Smooth muscle cell (in vitro differentiated cells): Measurements from ENCODE around the gene PRELID1. TPM values are rescaled to one million over a fixed set of nuclear protein-coding genes. Genes with fewer than 3 reads are reported as not detected.

Source experiments
- DNase-seq: peaks from one replicate; lab custom pipeline; 2025; ENCODE audit not compliant: unreplicated experiment; lab: John Stamatoyannopoulos, UW
- H2AFZ ChIP-seq: fragments of 200-600 bp; sonication (generic); 2 replicates; pipeline ENCODE4 v1.6.0; 2016; ENCODE audit warnings: antibody characterized with exemption, low read depth, mild to moderate bottlenecking
- H3F3A ChIP-seq: fragments of 200-600 bp; sonication (generic); 2 replicates; pipeline ENCODE4 v1.6.0; 2017; ENCODE audit warnings: antibody characterized with exemption, low read depth
- H3K27ac ChIP-seq: fragments of 200-600 bp; sonication (generic); 2 replicates; pipeline ENCODE4 v1.5.1; 2016; ENCODE audit warnings: low read depth, mild to moderate bottlenecking
- H3K27me3 ChIP-seq: fragments of 200-600 bp; sonication (generic); 2 replicates; pipeline ENCODE4 v1.6.1; 2016; ENCODE audit warnings: low read depth, mild to moderate bottlenecking
- H3K36me3 ChIP-seq: fragments of 200-600 bp; sonication (generic); 2 replicates; pipeline ENCODE4 v1.5.1; 2016; ENCODE audit warnings: low read depth
- H3K4me1 ChIP-seq: fragments of 200-600 bp; sonication (generic); 2 replicates; pipeline ENCODE4 v1.5.1; 2016; ENCODE audit warnings: low read depth
- H3K4me2 ChIP-seq: fragments of 200-600 bp; sonication (generic); 2 replicates; pipeline ENCODE4 v1.6.0; 2016; ENCODE audit warnings: mild to moderate bottlenecking
- H3K4me3 ChIP-seq: fragments of 200-600 bp; sonication (generic); 2 replicates; pipeline ENCODE4 v1.5.1; 2016; ENCODE audit warnings: mild to moderate bottlenecking
- H3K79me2 ChIP-seq: fragments of 200-600 bp; sonication (generic); 2 replicates; pipeline ENCODE4 v1.6.0; 2016; ENCODE audit warnings: low read depth, mild to moderate bottlenecking
- H3K9ac ChIP-seq: fragments of 200-600 bp; sonication (generic); 2 replicates; pipeline ENCODE4 v1.6.0; 2016; ENCODE audit warnings: low read depth
- H3K9me3 ChIP-seq: fragments of 200-600 bp; sonication (generic); replicated peaks from 2 replicates; pipeline ENCODE4 v1.5.1; 2016; ENCODE audit warnings: low read depth
- H4K20me1 ChIP-seq: fragments of 200-600 bp; sonication (generic); 2 replicates; pipeline ENCODE4 v1.6.0; 2016; ENCODE audit warnings: low read depth
- CTCF ChIP-seq: fragments of 200-600 bp; sonication (generic); IDR thresholded peaks from 2 replicates; pipeline ENCODE4 v1.5.1; 2017; ENCODE audit warnings: borderline replicate concordance, mild to moderate bottlenecking, antibody characterized with exemption; ENCODE audit not compliant: insufficient read depth, poor library complexity, severe bottlenecking
- WGBS: methylation state at CpG from one replicate; pipeline ENCODE4 v1.1.7; 2016; ENCODE audit warnings: low lambda C conversion rate; 5-methylcytosine and 5-hydroxymethylcytosine counted together
- polyA plus RNA-seq: library from polyadenylated mRNA; unstranded; fragments of >200 nt; fragmentation: Nextera tagmentation; extraction: Ambion mirVana; gene quantifications from 2 replicates; pipeline ENCODE4 v1.2.1, GENCODE V29; 2016
- total RNA-seq: library from RNA; depleted of rRNA; stranded (reverse); fragments of >200 nt; gene quantifications from 2 replicates; pipeline ENCODE4 v1.2.3, GENCODE V29; 2014

PRELID1 gene
- total and polyA plus RNA-seq, 2 experiments from 2014 or later: 197 to 268 TPM

- Histone ChIP-seq H2AFZ (no peak overlapping the region), H3K4me2 (no peak overlapping the region), H4K20me1 (peaks cover 10% of the 10 kb centered on the region), H3K9me3 (no peaks in the 10 kb centered on the region), H3K4me1 (peaks cover 12% of the 10 kb centered on the region), H3K9ac (no peak overlapping the region), H3K36me3 (no peaks in the 10 kb centered on the region), H3F3A (no peaks in the 10 kb centered on the region), H3K4me3 (no peak overlapping the region), H3K79me2 (peaks cover 30% of the 10 kb centered on the region), H3K27ac (no peak overlapping the region), H3K27me3 (no peaks in the 10 kb centered on the region)
- TF ChIP-seq CTCF: no peak
- DNase-seq: no peak
- 93% methylated on average over 5 of the region's 5 CpGs for WGBS
These were observed 49.5 kb downstream of the PRELID1 start for GRCh38 chr5:177353093-177353492.

GRCh38 chr5:177354256-177354655 is 50.7 kb downstream of the PRELID1 start:
- Histone ChIP-seq H3K79me2 (peaks cover 20% of the 10 kb centered on the region), H3K9ac (no peak overlapping the region), H3K4me3 (no peak overlapping the region), H3K27me3 (no peaks in the 10 kb centered on the region), H3K4me2 (no peak overlapping the region), H3K9me3 (no peaks in the 10 kb centered on the region), H3K36me3 (no peaks in the 10 kb centered on the region), H3F3A (no peaks in the 10 kb centered on the region), H3K4me1 (peaks cover 12% of the 10 kb centered on the region), H4K20me1 (peaks cover 5% of the 10 kb centered on the region), H2AFZ (no peak overlapping the region), H3K27ac (no peak overlapping the region)
- no peak for DNase-seq
- no peak for TF ChIP-seq CTCF
- WGBS: 94% methylated on average over 3 of the region's 3 CpGs

DNA sequence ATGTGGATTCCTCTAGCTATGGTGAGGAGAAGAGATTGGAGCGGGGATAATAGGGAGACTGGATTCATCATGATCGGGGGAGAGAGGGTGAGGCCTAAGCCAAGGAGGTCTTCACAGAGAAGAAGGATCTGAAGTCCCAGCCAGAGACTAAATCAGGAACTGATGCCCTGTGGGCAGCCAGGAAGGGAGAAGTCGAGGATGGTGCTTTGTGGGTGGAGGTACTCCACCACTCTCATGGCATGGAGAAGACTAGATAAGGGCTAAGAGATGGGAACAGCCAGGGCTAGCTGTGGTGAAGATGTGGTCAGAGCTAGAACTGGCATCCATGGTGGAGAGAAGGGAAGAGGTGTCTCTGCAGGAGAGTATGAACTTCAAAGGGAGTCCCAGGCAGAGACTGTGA is 51.1 kb downstream of the PRELID1 start:
- Histone ChIP-seq H3K36me3 (no peaks in the 10 kb centered on the region), H3K9ac (no peak overlapping the region), H3K79me2 (peaks cover 15% of the 10 kb centered on the region), H3K27ac (no peak overlapping the region), H2AFZ (no peak overlapping the region), H3K9me3 (no peaks in the 10 kb centered on the region), H3F3A (no peaks in the 10 kb centered on the region), H3K27me3 (no peaks in the 10 kb centered on the region), H3K4me1 (peaks cover 12% of the 10 kb centered on the region), H3K4me3 (no peak overlapping the region), H4K20me1 (peaks cover under 1% of the 10 kb centered on the region), H3K4me2 (no peak overlapping the region)
- no peak for TF ChIP-seq CTCF
- WGBS: 92% methylated on average over 3 of the region's 3 CpGs
- no peak for DNase-seq

DNA sequence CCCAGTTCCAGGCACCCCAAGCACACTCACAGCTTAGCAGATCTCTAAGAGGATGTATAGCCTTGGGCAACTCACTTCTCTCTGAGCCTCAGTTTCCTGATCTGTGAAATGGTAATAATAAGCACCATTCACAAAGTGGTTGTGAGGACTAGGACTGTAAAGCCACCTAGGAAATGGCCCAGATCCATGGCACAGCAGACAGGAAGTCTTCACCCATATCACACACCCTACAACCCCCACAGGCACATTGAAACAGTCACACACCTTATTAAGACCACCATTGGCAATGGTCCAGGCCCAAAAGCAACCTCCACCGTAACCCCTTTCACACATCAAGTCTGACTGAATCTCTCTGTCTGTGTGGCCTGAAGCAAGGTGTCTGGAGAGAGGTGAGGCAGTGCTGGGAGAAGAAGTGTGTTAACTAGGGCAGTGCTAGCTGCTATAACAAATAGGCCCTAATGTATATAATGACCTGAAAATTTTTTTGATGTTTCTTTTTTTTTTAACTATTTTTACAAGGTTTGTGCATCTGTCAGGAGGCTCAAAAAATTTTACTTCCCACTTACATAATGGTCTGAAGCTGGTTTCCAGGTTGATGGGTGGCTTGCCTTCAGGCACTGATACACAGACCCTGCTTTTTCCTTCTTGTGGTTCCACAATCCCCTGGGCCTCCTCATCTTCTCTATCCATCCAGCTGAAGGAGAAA is 51.7 kb downstream of the PRELID1 start:
- 100% methylated on average over 1 of the region's 1 CpG for WGBS
- H3K79me2 ChIP-seq: peaks cover 9% of the 10 kb centered on the region
- no peaks in the 10 kb centered on the region for H3F3A ChIP-seq
- no peak overlapping the region for H3K27ac ChIP-seq
- no peak for DNase-seq
- no peaks in the 10 kb centered on the region for H3K27me3 ChIP-seq
- no peak overlapping the region for H3K4me3 ChIP-seq
- H3K36me3 ChIP-seq: no peaks in the 10 kb centered on the region
- H2AFZ ChIP-seq: no peak overlapping the region
- no peak overlapping the region for H3K9ac ChIP-seq
- no peak overlapping the region for H3K4me2 ChIP-seq
- peaks cover 6% of the 10 kb centered on the region for H3K4me1 ChIP-seq
- no peak for TF ChIP-seq CTCF
- H4K20me1 ChIP-seq: no peaks in the 10 kb centered on the region
- H3K9me3 ChIP-seq: no peaks in the 10 kb centered on the region
